Stimulated activated CD4-positive, alpha-beta T cell treated with anti-CD3 and anti-CD28 coated beads, TNF-alpha, amount 100 ng/mL, for 4 hours (primary cell): ENCODE measurements around the gene FAM219B.

Experiments used
- DNase-seq, 3 experiments: peaks; one replicate each; pipeline ENCODE4 v3.0.0-alpha.2; 2020; ENCODE audit warnings: low read depth in 3 of 3

The FAM219B gene

DNA sequence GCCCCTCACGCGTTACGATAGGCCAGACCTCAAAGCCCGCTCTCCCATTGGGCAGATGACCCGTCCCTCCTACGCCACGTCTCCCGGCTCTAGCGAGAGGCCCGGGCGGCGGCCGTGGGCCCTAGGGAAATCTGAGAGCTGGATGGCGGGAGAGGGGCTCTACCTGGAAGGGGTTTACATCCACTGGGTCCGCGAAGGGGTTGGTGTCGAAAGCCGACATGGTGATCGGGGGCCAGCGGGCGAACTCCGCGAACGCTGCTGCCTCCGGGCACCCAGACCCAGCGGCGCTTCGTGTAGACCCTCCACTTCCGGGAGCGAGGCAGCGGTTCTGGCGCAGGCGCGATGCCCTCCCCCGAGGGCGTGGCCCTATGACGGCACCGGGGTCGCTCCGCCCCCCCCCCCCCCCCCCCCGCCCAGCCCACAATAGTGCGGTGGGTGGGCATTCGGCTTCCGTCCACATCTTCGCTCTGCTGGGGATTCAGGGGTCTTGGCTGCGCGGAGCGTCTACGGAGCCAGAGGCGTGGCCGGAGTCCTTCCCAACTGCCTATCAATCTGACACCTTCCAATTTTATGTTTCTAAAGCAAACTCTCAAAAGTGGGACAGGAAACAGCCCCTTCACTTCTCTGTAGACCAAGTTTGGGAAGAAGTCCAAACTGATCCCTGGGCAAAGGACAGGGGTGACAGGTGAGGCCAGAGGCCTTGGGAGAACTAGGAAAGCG is 33.5 kb downstream of the FAM219B start, which contains the start of gene SCAMP2:
Gene SCAMP2 (minus strand): TSS at position 330 of the 720 bp plus-strand sequence. CDS start 110 bp downstream, at position 220.
- DNase-seq: peak; percentile 73 to 82 (median 82)

GRCh38 chr15:74872702-74873035 is 34.0 kb downstream of the FAM219B start:
- no peak for DNase-seq

DNA sequence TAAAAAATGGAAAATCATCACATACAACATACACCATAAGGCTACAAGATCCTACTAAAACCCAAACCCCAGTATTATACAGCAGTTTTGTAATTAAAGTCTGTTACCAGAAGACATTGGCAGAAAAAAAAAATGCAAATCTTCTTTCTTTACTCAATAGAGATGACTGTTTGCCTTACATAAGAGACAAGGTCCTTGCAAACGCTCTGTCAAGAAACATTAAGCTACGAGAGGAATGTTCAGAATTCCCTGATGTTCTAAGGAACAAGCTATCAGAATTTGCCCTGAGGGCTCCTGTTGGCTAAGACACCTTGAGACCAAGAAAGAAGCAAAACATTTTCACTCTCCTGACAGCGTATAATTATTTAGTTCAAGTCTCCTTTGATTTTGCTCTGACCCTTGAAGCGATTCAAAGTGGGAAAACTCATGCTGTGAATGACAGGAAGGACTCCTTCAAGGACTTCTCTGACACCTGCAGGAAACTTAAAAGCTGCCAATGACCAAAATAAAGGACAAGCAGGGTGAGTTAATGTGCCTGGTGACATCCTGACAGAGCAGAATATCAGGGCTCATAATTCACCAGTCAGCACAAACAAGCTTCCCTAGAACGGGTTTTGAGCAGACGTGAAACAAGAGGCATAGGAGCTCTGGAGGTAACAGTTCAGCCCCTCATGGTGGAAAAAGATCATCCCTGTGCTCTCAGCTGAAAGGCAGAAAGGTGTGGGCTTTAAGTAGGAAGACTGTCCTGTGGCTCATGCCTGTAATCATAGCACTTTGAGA is 36.0 kb downstream of the FAM219B start:
- DNase-seq: no peak

DNA sequence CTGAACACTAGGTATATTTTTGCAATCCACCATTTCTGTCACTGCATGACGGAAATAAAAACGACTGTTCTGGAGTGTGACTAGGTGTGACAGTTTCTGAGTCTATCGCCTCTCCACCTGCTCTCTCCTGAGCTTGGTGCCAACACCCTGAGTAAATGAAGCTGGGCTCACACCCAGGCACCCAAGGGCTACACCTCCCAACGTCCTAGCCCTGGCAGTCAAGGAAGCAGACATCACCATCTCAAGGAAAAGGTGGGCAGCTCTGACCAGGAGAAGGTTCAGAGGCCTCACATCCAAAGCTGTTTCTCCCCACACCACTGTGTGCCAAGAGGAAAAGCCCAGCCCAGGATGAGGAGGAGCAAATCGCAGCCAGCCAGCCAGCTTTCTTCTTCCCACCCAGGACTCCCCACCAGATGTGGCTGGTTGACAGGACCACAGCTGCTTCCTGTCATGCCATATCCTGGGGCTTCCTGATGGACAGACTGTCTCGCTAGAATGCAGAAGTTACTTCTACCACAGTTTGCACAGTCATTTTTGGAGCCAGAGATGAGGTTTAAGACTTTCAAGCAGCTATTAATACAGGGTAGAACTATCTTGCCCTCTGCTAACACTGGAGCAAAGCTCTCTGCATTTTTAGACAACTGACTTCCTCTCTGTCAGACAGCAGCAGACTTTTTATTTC is 36.8 kb downstream of the FAM219B start:
- DNase-seq: no peak

- no peak for DNase-seq
Observed at GRCh38 chr15:74869372-74869725, 37.3 kb downstream of the FAM219B start.

GRCh38 chr15:74868059-74868458 is 38.6 kb downstream of the FAM219B start:
- no peak for DNase-seq

DNA sequence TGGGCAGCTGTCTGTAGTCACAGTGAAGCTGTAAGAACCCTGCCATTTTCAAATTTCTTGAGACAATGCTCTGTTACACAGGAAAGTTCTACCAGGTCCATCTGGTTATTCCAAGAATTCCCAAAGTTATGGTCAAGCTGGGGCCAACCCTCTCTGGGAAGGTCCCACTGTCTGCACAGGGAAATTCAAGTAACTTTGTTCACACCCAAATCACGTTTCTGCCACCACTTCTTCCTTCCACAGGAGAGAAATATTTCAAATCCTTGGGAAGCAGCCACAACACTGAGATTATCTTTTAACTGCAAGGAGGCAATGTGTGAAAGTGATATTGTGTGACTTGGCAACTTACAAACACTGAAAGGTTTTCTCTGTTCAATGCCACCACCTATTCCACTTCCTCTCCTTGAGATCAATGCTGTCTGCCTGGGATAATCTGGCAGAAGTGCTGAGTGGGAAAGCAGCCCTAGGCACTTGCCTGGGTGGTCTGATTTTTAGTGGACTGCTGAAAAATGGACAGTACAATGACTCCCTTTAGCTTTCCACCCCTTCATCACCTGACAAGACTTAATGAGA is 39.1 kb downstream of the FAM219B start:
- DNase-seq: no peak

DNA sequence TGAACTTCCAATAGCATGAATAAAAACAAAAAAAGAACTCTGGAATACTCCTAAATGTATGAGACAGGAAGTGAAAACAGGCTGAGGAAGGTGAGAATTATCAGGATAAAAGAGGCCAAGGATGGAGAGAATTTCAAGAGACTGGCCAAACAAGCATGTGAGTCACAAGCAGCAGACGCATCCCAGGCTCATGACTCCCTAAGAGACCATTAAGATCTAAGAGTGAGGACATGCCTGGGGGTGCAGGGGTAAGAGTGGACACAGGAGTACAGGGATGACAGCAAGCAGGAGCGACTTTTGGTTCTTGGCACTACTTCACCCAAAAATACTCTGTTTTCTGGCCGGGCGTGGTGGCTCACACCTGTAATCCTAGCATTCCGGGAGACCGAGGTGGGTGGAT is 40.6 kb downstream of the FAM219B start:
- DNase-seq: no peak

- DNase-seq: no peak
Observed at GRCh38 chr15:74865316-74865715, 41.3 kb downstream of the FAM219B start.

- DNase-seq: no peak
Observed at GRCh38 chr15:74864296-74864695, 42.4 kb downstream of the FAM219B start.

DNA sequence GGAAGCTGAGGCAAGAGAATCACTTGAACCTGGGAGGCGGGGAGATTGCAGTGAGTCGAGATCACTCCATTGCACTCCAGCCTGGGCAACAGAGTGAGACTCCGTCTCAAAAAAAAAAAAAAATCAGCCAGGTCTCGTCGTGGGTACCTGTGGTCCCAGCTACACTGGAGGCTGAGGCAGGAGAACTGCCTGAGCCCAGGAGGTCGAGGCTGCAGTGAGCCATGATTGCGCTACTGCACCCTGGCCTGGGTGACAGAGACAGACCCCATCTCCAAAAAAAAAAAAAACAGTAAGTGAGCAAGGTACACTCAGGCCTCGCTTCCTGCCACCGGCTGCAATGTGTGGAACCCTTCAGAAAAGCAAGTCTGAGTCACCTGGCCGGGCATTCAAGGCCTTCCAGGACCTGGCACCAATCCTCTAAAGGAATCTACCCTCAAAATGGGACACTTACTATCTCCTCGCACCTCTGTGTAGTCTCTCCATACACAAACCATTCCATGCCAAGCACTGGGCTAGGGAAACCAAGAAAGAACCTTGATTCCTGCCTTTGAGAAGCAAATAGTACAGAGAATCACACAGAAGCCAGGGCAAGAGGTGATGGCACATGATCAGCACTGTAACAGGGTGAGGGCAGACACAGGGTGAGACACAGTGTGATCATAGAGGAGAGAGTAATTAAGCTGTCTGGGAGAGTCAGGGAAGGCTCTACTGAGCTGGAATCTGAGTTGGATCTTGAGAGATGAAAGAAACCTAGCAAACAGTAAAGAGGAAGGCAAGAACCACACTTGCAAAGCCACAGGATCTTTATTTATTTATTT is 43.2 kb downstream of the FAM219B start:
- no peak for DNase-seq

GRCh38 chr15:74858369-74858740 is 48.3 kb downstream of the FAM219B start:
- DNase-seq: no peak

DNA sequence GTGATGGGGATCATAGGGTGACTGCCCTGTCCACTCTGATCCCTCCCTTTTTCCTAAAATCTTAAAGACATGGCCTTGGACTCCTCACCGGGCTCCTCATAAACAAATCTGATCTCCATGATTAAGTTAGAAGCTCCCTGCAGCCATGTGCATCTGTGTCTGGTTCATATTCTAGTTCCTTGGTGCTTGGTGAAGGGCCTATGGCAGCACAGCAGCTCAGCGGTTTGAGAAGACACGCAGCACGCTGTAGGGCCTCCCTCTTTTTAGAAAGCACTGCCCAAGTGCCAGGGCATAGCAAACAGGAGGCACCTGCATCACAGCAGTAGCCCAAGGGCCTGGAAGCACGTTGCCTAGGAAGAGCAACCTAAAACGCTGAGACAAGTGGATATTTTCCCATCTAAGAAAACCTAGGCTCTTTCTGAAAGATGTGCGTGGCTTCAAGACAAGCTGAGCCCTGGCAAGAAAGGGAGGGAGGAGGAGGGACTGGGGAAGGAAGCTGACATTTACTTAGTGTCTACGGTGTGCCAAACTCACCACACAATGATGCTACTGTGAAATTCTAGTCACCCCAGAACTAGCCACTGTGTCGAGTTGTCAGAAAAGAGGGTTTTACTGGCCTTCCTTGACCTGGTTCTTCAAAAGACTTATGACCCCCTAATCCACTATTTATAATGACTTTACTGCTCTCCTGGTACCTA is 48.8 kb downstream of the FAM219B start:
- no peak for DNase-seq

- no peak for DNase-seq
Observed at GRCh38 chr15:74857082-74857655, 49.5 kb downstream of the FAM219B start.

- DNase-seq: no peak
Observed at GRCh38 chr15:74856537-74856936, 50.1 kb downstream of the FAM219B start.

DNA sequence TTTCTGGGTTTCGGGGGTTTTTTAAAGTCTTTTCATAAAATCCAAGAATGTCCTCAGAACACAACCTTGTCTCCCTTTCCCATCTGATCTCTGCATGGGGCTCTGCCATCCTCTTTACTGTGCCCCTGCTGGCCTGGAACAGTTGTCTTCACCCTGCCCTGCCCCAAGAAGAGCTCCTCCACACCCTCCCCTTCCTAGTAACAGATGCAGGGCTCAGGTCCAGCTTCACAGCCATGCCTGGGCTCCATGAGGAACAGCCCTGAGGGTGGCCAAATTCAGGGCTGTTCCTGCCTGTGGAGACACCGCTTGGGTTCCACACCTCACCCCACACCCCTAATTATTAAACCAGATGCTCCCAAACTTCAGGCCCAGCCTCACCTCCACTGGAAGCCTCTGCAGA is 50.8 kb downstream of the FAM219B start:
- DNase-seq: no peak

DNA sequence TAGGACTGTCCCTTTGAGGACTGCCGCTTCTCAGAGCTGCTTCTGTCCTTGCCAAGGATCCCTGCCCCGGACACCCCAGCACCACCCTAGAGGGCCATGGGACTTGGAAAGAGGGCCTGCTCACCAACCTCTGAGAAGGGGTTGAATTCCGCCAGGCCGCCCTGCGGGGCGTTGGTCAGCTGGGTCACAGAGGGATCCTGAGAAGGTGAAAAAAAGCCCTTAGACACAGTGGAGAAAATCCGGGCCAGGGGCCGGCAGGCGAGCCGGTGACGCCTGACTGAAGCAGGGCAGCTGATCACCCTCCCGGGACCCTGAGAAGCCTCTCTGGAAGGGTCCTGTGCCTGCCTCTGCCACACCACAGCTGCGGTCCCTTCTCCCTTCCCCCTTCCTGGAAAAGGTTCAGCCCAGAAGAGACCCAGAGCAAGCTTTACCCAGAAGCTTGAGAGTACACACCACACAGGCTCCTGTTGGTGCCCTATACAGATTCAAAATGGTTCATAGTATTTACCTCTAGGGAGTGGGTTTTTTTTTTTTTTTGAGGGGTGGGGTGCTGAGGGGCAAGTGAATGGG is 52.1 kb downstream of the FAM219B start:
- DNase-seq: no peak

- no peak for DNase-seq
Observed at GRCh38 chr15:74851960-74852359, 54.7 kb downstream of the FAM219B start.

DNA sequence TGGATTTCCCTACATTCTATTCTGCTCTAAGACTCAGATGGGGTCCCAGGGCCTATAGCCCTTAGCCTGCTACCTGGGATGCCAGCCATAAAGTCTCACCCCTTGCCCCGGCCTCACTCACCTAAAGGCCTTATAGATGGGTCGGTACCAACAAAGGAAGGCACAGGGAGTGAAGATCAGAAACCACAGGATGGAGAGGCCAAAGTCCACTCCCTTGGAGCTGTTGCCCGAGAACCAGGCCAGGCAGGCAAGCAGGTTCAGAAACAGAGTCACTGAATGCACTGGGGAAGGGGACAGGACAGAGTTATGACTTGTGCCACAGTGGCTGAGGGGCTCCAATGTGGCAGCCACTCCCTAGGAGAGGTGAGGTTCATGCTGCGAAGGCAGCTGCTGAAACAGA is 56.3 kb downstream of the FAM219B start:
- no peak for DNase-seq
